ENCODE measurements around the gene HERC2. TPM values are rescaled to one million over a fixed set of nuclear protein-coding genes. Genes with fewer than 3 reads are reported as not detected.

HERC2 gene
- total RNA-seq, 1 donor from 2014 or later = 53.4 TPM

DNA sequence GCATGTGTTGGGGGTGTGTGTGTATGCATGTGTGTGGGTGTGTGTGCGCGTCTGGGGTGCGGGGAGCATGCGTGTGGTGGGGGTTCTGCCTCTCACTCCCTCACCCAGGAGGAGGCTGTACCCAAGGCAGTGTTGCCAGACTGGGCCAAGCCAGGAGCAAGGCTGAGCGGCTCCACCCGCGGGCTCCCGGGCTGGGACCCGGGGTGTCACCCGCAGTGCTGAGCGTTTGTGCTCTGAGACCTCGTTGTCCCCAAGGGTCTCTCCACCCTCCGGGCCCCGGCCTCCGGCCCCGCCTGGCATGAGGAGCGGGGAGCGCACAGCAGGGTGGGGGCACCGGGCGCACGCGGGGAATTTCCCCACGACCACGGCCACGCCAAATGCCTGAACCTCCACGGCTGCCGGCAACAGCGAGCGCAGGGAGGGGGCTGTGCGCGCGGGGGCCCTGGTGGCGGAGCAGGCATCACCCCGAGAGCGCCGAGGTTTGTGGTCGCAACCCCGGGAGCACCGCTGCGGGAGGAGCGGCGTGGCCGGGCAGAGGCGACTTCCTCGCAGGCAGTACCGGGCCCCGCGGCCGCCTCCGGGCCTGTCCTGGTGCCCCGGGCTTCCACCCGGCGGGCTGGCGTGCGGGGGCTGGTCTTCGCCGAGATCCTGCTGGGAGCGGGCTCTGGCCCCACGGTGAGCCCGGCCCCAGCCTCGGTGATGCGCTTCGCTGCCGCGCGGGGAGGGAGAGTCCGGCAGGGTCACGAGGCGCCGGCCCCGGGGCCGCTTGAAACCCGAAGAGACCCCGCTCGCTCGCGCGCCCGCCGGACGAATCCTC is 215.5 kb downstream of the HERC2 start:
- TF ChIP-seq, protein P1, sequence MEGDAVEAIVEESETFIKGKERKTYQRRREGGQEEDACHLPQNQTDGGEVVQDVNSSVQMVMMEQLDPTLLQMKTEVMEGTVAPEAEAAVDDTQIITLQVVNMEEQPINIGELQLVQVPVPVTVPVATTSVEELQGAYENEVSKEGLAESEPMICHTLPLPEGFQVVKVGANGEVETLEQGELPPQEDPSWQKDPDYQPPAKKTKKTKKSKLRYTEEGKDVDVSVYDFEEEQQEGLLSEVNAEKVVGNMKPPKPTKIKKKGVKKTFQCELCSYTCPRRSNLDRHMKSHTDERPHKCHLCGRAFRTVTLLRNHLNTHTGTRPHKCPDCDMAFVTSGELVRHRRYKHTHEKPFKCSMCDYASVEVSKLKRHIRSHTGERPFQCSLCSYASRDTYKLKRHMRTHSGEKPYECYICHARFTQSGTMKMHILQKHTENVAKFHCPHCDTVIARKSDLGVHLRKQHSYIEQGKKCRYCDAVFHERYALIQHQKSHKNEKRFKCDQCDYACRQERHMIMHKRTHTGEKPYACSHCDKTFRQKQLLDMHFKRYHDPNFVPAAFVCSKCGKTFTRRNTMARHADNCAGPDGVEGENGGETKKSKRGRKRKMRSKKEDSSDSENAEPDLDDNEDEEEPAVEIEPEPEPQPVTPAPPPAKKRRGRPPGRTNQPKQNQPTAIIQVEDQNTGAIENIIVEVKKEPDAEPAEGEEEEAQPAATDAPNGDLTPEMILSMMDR (IDR thresholded peaks at IDR 0.05; ENCODE audit: insufficient read depth, low read length, poor library complexity, severe bottlenecking) = no peak
- Histone ChIP-seq H3K4me3 (ENCODE audit: low read depth, low read length) (peak overlapping the region; percentile 43), H3K36me3 (ENCODE audit: control insufficient read depth, insufficient read depth, low read length) (no peaks in the 10 kb centered on the region), H3K27me3 (ENCODE audit: control insufficient read depth, insufficient read depth, low read length) (peaks cover 19% of the 10 kb centered on the region)
- DNase-seq (ENCODE audit: low read depth) = no peak

DNA sequence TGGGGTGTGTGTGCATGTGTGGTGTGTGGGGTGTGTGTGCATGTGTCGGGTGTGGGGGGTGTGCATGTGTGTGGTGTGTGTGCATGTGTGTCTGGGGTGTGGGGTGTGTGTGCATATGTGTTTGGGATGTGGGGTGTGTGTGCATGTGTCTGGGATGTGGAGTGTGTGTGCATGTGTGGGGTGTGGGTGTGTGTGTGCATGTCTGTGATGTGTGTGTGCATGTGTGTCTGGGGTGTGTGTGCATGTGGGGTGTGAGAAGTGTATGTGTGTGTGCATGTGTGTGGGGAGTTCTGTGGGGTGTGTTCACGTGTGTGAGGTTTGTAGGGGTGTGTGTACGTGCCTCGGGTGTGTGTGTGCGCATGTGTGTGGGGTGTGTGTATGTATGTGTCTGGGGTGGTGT is 216.2 kb downstream of the HERC2 start:
- Histone ChIP-seq H3K27me3 (ENCODE audit: control insufficient read depth, insufficient read depth, low read length) (peaks cover 25% of the 10 kb centered on the region), H3K36me3 (ENCODE audit: control insufficient read depth, insufficient read depth, low read length) (no peaks in the 10 kb centered on the region), H3K4me3 (ENCODE audit: low read depth, low read length) (no peak overlapping the region)
- no peak for DNase-seq (ENCODE audit: low read depth)
- TF ChIP-seq, protein P1 (IDR thresholded peaks at IDR 0.05; ENCODE audit: insufficient read depth, low read length, poor library complexity, severe bottlenecking) = no peak

DNA sequence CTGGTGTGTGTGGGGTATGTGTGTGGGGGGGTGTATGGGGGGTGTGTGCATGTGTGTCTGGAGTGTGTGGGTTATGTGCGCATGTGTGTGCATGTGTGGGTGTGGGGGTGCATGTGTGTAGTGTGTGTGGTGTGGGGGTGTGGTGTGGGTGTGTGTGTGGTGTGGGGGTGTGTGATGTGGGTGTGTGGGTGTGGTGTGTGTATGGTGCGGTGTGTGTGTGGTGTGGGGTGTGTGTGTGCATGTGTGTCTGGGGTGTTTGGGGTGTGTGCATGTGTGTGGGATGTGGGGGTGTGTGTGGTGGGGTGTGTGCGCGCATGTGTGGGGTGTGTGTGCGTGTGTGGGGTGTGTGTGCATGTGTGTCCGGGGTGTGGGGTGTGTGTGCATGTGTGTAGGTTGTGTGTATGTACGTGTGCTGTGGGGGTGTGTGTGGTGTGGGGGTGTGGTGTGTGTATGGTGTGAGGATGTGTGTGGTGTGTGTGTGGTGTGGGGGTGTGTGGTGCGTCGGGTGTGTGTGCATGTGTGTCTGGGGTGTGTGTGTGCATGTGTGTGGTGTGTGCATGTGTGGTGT is 216.7 kb downstream of the HERC2 start:
- no peak for DNase-seq (ENCODE audit: low read depth)
- TF ChIP-seq, protein P1 (IDR thresholded peaks at IDR 0.05; ENCODE audit: insufficient read depth, low read length, poor library complexity, severe bottlenecking) = no peak
- Histone ChIP-seq H3K27me3 (ENCODE audit: control insufficient read depth, insufficient read depth, low read length) (peaks cover 30% of the 10 kb centered on the region), H3K4me3 (ENCODE audit: low read depth, low read length) (no peak overlapping the region), H3K36me3 (ENCODE audit: control insufficient read depth, insufficient read depth, low read length) (no peaks in the 10 kb centered on the region)

DNA sequence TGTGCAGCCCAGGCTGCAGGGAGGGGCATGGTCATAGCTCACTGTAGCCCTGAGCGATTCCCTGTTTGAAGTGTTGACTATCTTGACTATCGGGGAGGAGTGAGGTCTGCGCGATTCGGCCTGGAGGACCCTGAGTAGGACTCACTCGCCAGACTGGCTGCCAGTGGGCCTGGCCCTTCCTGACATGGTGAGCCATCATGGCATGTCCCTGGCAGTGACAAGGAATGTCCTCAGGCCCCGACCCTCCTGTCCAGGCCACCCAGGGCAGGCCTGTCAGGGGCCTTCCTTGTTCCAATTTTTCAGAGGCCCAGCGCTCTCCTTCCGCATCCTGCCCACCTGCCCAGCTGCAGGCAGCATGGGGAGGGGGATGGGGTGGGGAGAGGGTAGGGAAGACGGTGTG is 217.7 kb downstream of the HERC2 start:
- H3K36me3 ChIP-seq (ENCODE audit: control insufficient read depth, insufficient read depth, low read length) = no peaks in the 10 kb centered on the region
- H3K4me3 ChIP-seq (ENCODE audit: low read depth, low read length) = no peak overlapping the region
- DNase-seq (ENCODE audit: low read depth) = no peak
- H3K27me3 ChIP-seq (ENCODE audit: control insufficient read depth, insufficient read depth, low read length) = peaks cover 39% of the 10 kb centered on the region
- TF ChIP-seq, protein P1 (IDR thresholded peaks at IDR 0.05; ENCODE audit: insufficient read depth, low read length, poor library complexity, severe bottlenecking) = no peak

DNA sequence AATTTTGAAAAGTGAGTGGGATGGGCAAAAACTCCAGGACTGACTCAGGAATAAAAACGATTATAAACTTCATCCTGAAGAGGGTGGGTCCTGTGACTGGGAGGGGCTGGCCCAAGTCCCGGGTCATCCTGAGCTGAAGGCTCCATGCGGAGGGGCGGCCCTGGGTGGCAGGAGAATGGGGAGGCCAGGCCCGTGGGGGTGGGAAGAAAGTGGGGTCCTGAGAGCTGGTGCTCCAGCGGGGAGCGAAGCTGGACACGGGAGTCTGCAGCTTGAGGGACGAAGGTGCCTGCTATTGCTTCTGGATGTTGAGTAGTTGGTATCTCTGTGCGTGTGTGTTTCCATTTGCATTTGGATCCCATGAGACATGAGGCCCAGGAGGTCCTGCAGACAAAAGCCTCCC is 218.1 kb downstream of the HERC2 start:
- Histone ChIP-seq H3K27me3 (ENCODE audit: control insufficient read depth, insufficient read depth, low read length) (peaks cover 41% of the 10 kb centered on the region), H3K4me3 (ENCODE audit: low read depth, low read length) (no peak overlapping the region), H3K36me3 (ENCODE audit: control insufficient read depth, insufficient read depth, low read length) (no peaks in the 10 kb centered on the region)
- TF ChIP-seq, protein P1 (IDR thresholded peaks at IDR 0.05; ENCODE audit: insufficient read depth, low read length, poor library complexity, severe bottlenecking) = no peak
- DNase-seq (ENCODE audit: low read depth) = no peak

Measured in kidney epithelial cell (primary cell).